MM.1S (cell line): Measurements from ENCODE around the gene ZBTB24.

Experiments
- DNase-seq: peaks from one replicate; pipeline ENCODE4 v3.0.0-alpha.2; 2015
- H2AFZ ChIP-seq: fragments of 300-600 bp; sonication (generic); 2 replicates; pipeline ENCODE4 v1.6.0; 2016; ENCODE audit warnings: antibody characterized with exemption, low read length
- H3F3A ChIP-seq: fragments of 300-600 bp; sonication (generic); 2 replicates; pipeline ENCODE4 v1.6.1; 2016; ENCODE audit warnings: mild to moderate bottlenecking, antibody characterized with exemption, low read length, moderate library complexity, mixed read lengths; ENCODE audit not compliant: insufficient read depth
- H3K27ac ChIP-seq: fragments of 300-600 bp; sonication (generic); 2 replicates; pipeline ENCODE4 v1.5.1; 2016; ENCODE audit warnings: mild to moderate bottlenecking, low read length
- H3K27me3 ChIP-seq: fragments of 300-600 bp; sonication (generic); replicated peaks from 2 replicates; pipeline ENCODE4 v1.6.0; 2016; ENCODE audit warnings: low read length; ENCODE audit not compliant: insufficient read depth
- H3K36me3 ChIP-seq: fragments of 300-600 bp; sonication (generic); replicated peaks from 2 replicates; pipeline ENCODE4 v1.6.1; 2016; ENCODE audit warnings: mild to moderate bottlenecking, low read length, mixed read lengths; ENCODE audit not compliant: insufficient read depth
- H3K4me1 ChIP-seq: fragments of 300-600 bp; sonication (generic); 2 replicates; pipeline ENCODE4 v1.6.1; 2016; ENCODE audit warnings: low read length, mixed read lengths
- H3K4me2 ChIP-seq: fragments of 300-600 bp; sonication (generic); 2 replicates; pipeline ENCODE4 v1.6.0; 2016; ENCODE audit warnings: low read depth, low read length
- H3K4me3 ChIP-seq: fragments of 300-600 bp; sonication (generic); 2 replicates; pipeline ENCODE4 v1.5.1; 2016; ENCODE audit warnings: low read length, mixed read lengths
- H3K79me2 ChIP-seq: fragments of 300-600 bp; sonication (generic); 2 replicates; pipeline ENCODE4 v1.6.1; 2016; ENCODE audit warnings: mixed run types, low read length, mixed read lengths
- H3K9ac ChIP-seq: fragments of 300-600 bp; sonication (generic); 2 replicates; pipeline ENCODE4 v1.6.1; 2016; ENCODE audit warnings: low read length, mixed read lengths
- H3K9me2 ChIP-seq: fragments of 300-600 bp; sonication (generic); replicated peaks from 2 replicates; pipeline ENCODE4 v1.6.1; 2016; ENCODE audit warnings: mild to moderate bottlenecking, low read length, mixed read lengths; ENCODE audit not compliant: insufficient read depth
- H3K9me3 ChIP-seq: fragments of 300-600 bp; sonication (generic); replicated peaks from 2 replicates; pipeline ENCODE4 v1.6.1; 2016; ENCODE audit warnings: mild to moderate bottlenecking, low read length, mixed read lengths; ENCODE audit not compliant: insufficient read depth
- H4K20me1 ChIP-seq: fragments of 300-600 bp; sonication (generic); 2 replicates; pipeline ENCODE4 v1.6.1; 2016; ENCODE audit warnings: mild to moderate bottlenecking, low read length, moderate library complexity, mixed read lengths; ENCODE audit not compliant: insufficient read depth
- CTCF ChIP-seq: fragments of 300-600 bp; sonication (generic); IDR thresholded peaks from 2 replicates; pipeline ENCODE4 v1.5.1; 2016; ENCODE audit warnings: antibody characterized with exemption, low read length, mixed read lengths
- EZH2 ChIP-seq: fragments of 300-600 bp; sonication (generic); optimal IDR thresholded peaks from 2 replicates; pipeline ENCODE3; 2017; ENCODE audit warnings: low read depth, mild to moderate bottlenecking, antibody characterized with exemption, low read length, mixed read lengths
- EZH2phosphoT487 ChIP-seq: fragments of 300-600 bp; sonication (generic); IDR thresholded peaks from 2 replicates; pipeline ENCODE4 v1.6.1; 2018; ENCODE audit warnings: antibody characterized with exemption, low read length

ZBTB24 gene

GRCh38 chr6:109447878-109448555, 35.0 kb downstream of the ZBTB24 start:
- H3K4me2 ChIP-seq, result no peak overlapping the region

GRCh38 chr6:109447087-109447486, 35.9 kb downstream of the ZBTB24 start:
- Histone ChIP-seq H3K9ac (no peak overlapping the region), H3K4me1 (0 out of 2 replicates have a peak, but pooled peaks cover under 1% of the 10 kb centered on the region), H3K36me3 (no peaks in the 10 kb centered on the region; the same call in 1 of the 2 replicates), H2AFZ (no peak overlapping the region), H3K9me3 (no peaks in the 10 kb centered on the region), H3K4me3 (no peak overlapping the region), H3K27ac (no peak overlapping the region), H3F3A (no peaks in the 10 kb centered on the region), H3K9me2 (no peaks in the 10 kb centered on the region), H3K27me3 (no peaks in the 10 kb centered on the region), H4K20me1 (no peaks in the 10 kb centered on the region), H3K4me2 (no peak overlapping the region), H3K79me2 (peaks cover 9% of the 10 kb centered on the region; the same call in 1 of the 2 replicates)
- no peak for DNase-seq
- TF ChIP-seq EZH2phosphoT487 (no peak), CTCF (no peak), EZH2 (no peak)

More at GRCh38 chr6:109447878-109448555, 35.0 kb downstream of the ZBTB24 start:
- H4K20me1 ChIP-seq, result no peaks in the 10 kb centered on the region
- H3K9me3 ChIP-seq, result no peaks in the 10 kb centered on the region
- H3K4me3 ChIP-seq, result no peak overlapping the region
- no peak overlapping the region for H3K27ac ChIP-seq
- H3K27me3 ChIP-seq, result no peaks in the 10 kb centered on the region
- H3K9ac ChIP-seq, result no peak overlapping the region
- no peaks in the 10 kb centered on the region for H3K4me1 ChIP-seq
- no peaks in the 10 kb centered on the region for H3K9me2 ChIP-seq
- DNase-seq, result no peak
- H2AFZ ChIP-seq, result no peak overlapping the region
- H3F3A ChIP-seq, result no peaks in the 10 kb centered on the region
- no peak for TF ChIP-seq CTCF
- TF ChIP-seq EZH2, result no peak
- no peak for TF ChIP-seq EZH2phosphoT487
- H3K36me3 ChIP-seq, result no peaks in the 10 kb centered on the region; the same call in 1 of the 2 replicates
- H3K79me2 ChIP-seq, result 0 out of 2 replicates have a peak, but pooled peaks cover under 1% of the 10 kb centered on the region

- Histone ChIP-seq H3K4me1 (0 out of 2 replicates have a peak, but pooled peaks cover 6% of the 10 kb centered on the region), H3K36me3 (no peaks in the 10 kb centered on the region; the same call in 1 of the 2 replicates), H3K27ac (no peak overlapping the region), H3K4me3 (no peak overlapping the region), H3K9me3 (no peaks in the 10 kb centered on the region), H3K9me2 (no peaks in the 10 kb centered on the region), H3K4me2 (no peak overlapping the region), H4K20me1 (no peaks in the 10 kb centered on the region), H3F3A (peaks cover 2% of the 10 kb centered on the region; the same call in 1 of the 2 replicates), H3K79me2 (peaks cover 14% of the 10 kb centered on the region), H2AFZ (no peak overlapping the region), H3K27me3 (no peaks in the 10 kb centered on the region), H3K9ac (no peak overlapping the region)
- DNase-seq, result no peak
- TF ChIP-seq EZH2phosphoT487, result no peak
- TF ChIP-seq CTCF, result no peak
- TF ChIP-seq EZH2, result no peak
Measured at GRCh38 chr6:109446541-109446940, 36.5 kb downstream of the ZBTB24 start.
